ENCODE measurements around the gene CSF3R. TPM values are rescaled to one million over a fixed set of nuclear protein-coding genes. Genes with fewer than 3 reads are reported as not detected.
A peak's percentile ranks its signal among the peaks of the same experiment; 100 is the strongest.

The CSF3R gene
- total RNA-seq, 1 donor: not detected

DNA sequence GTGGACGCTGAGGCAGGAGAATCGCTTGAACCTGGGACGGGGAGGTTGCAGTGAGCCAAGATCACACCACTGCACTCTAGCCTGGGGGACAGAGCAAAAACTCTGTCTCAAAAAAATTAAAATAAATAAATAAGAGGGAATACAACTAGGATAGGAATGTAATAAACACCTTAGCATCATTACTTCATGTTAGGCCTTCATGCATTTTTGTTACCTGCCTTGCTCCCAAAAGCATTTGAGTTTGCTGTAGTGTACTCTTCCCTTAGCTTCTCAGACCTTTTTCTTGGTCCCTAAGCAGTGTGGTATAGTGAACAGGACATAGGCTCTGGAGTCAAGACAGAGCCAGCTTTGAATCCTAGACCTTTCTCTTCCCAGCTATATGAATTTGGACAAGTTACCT, 29.7 kb downstream of the CSF3R start:
- H3K4me3 ChIP-seq (ENCODE audit: insufficient read depth, low read length): no peak overlapping the region
- H3K9me3 ChIP-seq (ENCODE audit: low read depth, low read length): no peaks in the 10 kb centered on the region
- no peak overlapping the region for H3K4me2 ChIP-seq (ENCODE audit: insufficient read depth, low read length)
- no peaks in the 10 kb centered on the region for H4K20me1 ChIP-seq (ENCODE audit: insufficient read depth, low read length)
- DNase-seq (ENCODE audit: insufficient read length, low spot score, missing footprints): no peak
- H3K4me1 ChIP-seq (ENCODE audit: insufficient read depth, low read length): peaks cover 15% of the 10 kb centered on the region
- no peak overlapping the region for H3K27ac ChIP-seq (ENCODE audit: low read depth, low read length)
- peaks cover 25% of the 10 kb centered on the region for H3K36me3 ChIP-seq (ENCODE audit: insufficient read depth, low read length)
- peaks cover 5% of the 10 kb centered on the region for H3K79me2 ChIP-seq (ENCODE audit: insufficient read depth, low read length)
- no peaks in the 10 kb centered on the region for H3K27me3 ChIP-seq (ENCODE audit: insufficient read depth, low read length)
- no peak overlapping the region for H2AFZ ChIP-seq (ENCODE audit: low read length)
- TF ChIP-seq, protein P1, sequence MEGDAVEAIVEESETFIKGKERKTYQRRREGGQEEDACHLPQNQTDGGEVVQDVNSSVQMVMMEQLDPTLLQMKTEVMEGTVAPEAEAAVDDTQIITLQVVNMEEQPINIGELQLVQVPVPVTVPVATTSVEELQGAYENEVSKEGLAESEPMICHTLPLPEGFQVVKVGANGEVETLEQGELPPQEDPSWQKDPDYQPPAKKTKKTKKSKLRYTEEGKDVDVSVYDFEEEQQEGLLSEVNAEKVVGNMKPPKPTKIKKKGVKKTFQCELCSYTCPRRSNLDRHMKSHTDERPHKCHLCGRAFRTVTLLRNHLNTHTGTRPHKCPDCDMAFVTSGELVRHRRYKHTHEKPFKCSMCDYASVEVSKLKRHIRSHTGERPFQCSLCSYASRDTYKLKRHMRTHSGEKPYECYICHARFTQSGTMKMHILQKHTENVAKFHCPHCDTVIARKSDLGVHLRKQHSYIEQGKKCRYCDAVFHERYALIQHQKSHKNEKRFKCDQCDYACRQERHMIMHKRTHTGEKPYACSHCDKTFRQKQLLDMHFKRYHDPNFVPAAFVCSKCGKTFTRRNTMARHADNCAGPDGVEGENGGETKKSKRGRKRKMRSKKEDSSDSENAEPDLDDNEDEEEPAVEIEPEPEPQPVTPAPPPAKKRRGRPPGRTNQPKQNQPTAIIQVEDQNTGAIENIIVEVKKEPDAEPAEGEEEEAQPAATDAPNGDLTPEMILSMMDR (IDR thresholded peaks at IDR 0.05; ENCODE audit: extremely low read depth, low read depth, low read length): no peak

DNA sequence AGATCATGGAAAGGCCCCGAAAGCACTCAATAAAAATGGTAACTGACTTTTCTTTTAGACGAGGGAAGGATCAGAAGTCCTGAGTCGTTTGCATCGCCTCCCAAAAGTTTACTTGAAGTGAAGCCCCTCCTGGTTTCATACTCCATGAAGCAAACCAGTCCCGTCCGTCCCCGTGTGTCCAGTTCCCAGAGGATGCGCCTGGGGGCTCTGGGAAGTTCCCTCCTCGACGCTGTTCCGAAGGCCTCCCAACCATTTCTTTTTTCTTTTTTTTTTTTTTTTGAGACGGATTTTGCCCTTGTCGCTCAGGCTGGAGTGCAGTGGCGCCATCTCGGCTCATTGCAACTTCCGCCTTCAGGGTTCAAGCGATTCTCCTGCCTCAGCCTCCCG, 31.8 kb downstream of the CSF3R start:
- peak; percentile 74 for DNase-seq (ENCODE audit: insufficient read length, low spot score, missing footprints)
- TF ChIP-seq, protein P1 (IDR thresholded peaks at IDR 0.05; ENCODE audit: extremely low read depth, low read depth, low read length): no peak
- Histone ChIP-seq H2AFZ (ENCODE audit: low read length) (peak overlapping the region; percentile 94), H3K4me3 (ENCODE audit: insufficient read depth, low read length) (peak overlapping the region; percentile 86), H4K20me1 (ENCODE audit: insufficient read depth, low read length) (no peaks in the 10 kb centered on the region), H3K27me3 (ENCODE audit: insufficient read depth, low read length) (no peaks in the 10 kb centered on the region), H3K4me1 (ENCODE audit: insufficient read depth, low read length) (peaks cover 15% of the 10 kb centered on the region), H3K79me2 (ENCODE audit: insufficient read depth, low read length) (peaks cover 5% of the 10 kb centered on the region), H3K4me2 (ENCODE audit: insufficient read depth, low read length) (peak overlapping the region; percentile 88), H3K27ac (ENCODE audit: low read depth, low read length) (peak overlapping the region; percentile 97), H3K9me3 (ENCODE audit: low read depth, low read length) (no peaks in the 10 kb centered on the region), H3K36me3 (ENCODE audit: insufficient read depth, low read length) (peaks cover 13% of the 10 kb centered on the region)

DNA sequence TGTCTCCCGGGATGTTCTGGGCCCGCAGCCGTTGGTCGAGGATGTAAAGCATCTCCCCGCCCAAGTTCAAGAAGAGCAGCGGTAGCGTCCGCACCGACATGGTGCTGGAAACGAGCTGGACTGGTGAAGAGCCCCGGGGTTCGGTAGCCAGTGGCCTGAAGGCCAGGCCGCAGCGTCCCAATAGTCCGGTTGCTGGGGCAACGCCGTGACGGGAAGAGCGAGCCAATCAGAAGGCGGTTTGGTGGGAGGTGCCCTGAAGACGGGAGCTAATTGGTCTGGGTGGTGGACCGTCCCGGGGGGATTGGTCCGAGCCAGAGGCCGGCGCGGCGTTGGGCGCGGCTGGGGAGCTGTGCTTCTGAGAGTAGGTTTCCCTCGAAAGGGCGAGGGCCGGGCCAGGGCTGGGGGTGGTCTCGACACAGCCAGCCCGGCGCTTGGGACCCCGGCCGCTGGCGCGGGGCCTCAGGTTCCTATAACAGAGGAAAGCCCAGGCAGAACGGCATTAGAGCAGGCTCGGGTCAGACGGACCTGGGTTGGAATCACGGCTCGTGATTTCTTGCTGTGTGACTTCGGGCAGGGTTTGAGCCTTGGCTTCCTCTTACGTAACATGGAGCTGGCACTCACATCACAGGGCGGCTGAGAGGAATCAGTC, 32.3 kb downstream of the CSF3R start, which contains the start of gene OSCP1:
OSCP1 (minus strand) TSS at position 182 of the 649 bp plus-strand sequence; CDS start at position 100, 82 bp downstream.
- peaks cover 5% of the 10 kb centered on the region for H3K79me2 ChIP-seq (ENCODE audit: insufficient read depth, low read length)
- no peaks in the 10 kb centered on the region for H4K20me1 ChIP-seq (ENCODE audit: insufficient read depth, low read length)
- H3K9me3 ChIP-seq (ENCODE audit: low read depth, low read length): no peaks in the 10 kb centered on the region
- H3K4me2 ChIP-seq (ENCODE audit: insufficient read depth, low read length): peak within 1 kb of the TSS; percentile 88
- H3K36me3 ChIP-seq (ENCODE audit: insufficient read depth, low read length): peaks cover 8% of the 10 kb centered on the region
- H3K4me3 ChIP-seq (ENCODE audit: insufficient read depth, low read length): peak within 1 kb of the TSS; percentile 86
- peaks cover 15% of the 10 kb centered on the region for H3K4me1 ChIP-seq (ENCODE audit: insufficient read depth, low read length)
- TF ChIP-seq, protein P1 (IDR thresholded peaks at IDR 0.05; ENCODE audit: extremely low read depth, low read depth, low read length): no peak
- peak within 1 kb of the TSS; percentile 97 for H3K27ac ChIP-seq (ENCODE audit: low read depth, low read length)
- H2AFZ ChIP-seq (ENCODE audit: low read length): peak within 1 kb of the TSS; percentile 94
- no peaks in the 10 kb centered on the region for H3K27me3 ChIP-seq (ENCODE audit: insufficient read depth, low read length)
- peak; percentile 99 for DNase-seq (ENCODE audit: insufficient read length, low spot score, missing footprints)

DNA sequence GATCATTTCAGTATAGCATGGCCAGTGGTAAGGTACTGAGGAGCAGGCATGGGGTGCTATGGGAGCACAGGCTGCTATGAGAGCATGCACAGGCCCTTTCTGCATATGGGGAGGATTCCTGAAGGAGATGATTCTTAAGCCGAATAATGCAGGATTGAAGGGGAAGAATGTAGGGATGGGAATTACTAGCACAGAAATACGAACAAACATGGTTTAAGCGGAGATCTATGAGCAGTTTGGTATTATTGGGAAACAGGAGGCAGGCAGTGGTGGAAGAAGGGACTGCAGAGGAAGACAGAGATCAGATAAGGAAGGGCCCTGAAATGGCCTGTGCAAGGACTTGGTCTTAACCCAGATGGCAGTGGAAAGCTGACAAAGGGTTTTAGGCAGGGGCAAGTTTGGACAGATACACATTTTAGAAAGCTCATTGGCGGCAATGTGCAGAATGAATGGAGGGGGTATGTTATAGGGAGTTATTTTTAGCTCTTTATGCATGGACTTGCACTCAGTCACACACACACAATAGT, 34.1 kb downstream of the CSF3R start:
- H3K4me1 ChIP-seq (ENCODE audit: insufficient read depth, low read length): peaks cover 15% of the 10 kb centered on the region
- H2AFZ ChIP-seq (ENCODE audit: low read length): no peak overlapping the region
- DNase-seq (ENCODE audit: insufficient read length, low spot score, missing footprints): no peak
- no peak overlapping the region for H3K4me3 ChIP-seq (ENCODE audit: insufficient read depth, low read length)
- H3K36me3 ChIP-seq (ENCODE audit: insufficient read depth, low read length): peaks cover 1% of the 10 kb centered on the region
- H3K9me3 ChIP-seq (ENCODE audit: low read depth, low read length): no peaks in the 10 kb centered on the region
- TF ChIP-seq, protein P1 (IDR thresholded peaks at IDR 0.05; ENCODE audit: extremely low read depth, low read depth, low read length): no peak
- H3K27ac ChIP-seq (ENCODE audit: low read depth, low read length): no peak overlapping the region
- H3K27me3 ChIP-seq (ENCODE audit: insufficient read depth, low read length): no peaks in the 10 kb centered on the region
- no peak overlapping the region for H3K4me2 ChIP-seq (ENCODE audit: insufficient read depth, low read length)
- peaks cover 5% of the 10 kb centered on the region for H3K79me2 ChIP-seq (ENCODE audit: insufficient read depth, low read length)
- H4K20me1 ChIP-seq (ENCODE audit: insufficient read depth, low read length): no peaks in the 10 kb centered on the region

All from osteoblast (primary cell).